Retina (tissue), 1 donor: ENCODE measurements around the gene TRIM56.
A peak's percentile ranks its signal among the peaks of the same experiment; 100 is the strongest.
"Not testable (repeated sequence)": the region's sequence is repeated elsewhere in the genome, so short reads cannot be mapped to it uniquely, and the experiment has no call there.

Source experiments
- DNase-seq: peaks from one replicate; pipeline ENCODE4 v3.0.0-alpha.2; 2016

Gene TRIM56

GRCh38 chr7:101114492-101114891, 29.2 kb downstream of the TRIM56 start:
- DNase-seq = no peak

DNA sequence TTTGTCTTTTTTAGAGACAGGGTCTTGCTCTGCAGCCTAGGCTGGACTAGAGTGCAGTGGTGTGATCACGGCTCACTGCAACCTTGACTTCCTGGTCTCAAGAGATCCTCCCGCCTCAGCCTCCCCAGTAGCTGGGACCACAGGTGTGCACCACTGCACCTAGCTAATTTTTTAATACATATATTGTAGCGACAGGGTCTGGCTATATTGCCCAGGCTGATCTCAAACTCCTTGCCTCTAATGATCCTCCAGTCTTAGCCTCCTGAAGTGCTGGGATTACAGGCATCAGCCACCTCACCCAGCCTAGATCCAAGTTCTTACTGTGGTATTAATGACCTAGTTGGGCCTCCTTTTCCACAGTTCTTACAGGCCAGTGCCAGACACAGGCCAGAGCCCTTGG, 29.9 kb downstream of the TRIM56 start:
- no peak for DNase-seq

GRCh38 chr7:101116898-101117297, 31.6 kb downstream of the TRIM56 start:
- no peak for DNase-seq

DNA sequence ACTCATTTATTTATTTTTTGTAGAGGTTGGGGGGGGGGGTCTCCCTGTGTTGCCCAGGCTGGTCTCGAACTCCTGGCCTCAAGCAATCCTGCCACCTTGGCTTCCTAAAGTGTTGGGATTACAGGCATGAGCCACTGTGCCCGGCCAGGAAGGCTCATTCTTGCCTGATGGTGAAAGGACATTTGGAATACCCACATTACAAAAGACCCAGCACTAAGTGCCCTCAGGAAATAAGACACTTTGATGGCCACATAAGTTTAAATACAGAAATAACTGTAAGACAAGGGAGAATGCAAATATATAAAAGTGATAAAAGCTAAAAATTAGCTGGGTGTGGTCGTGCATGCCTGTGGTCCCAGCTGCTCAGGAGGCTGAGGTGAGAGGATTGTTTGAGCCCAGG, 33.6 kb downstream of the TRIM56 start:
- no peak for DNase-seq

DNA sequence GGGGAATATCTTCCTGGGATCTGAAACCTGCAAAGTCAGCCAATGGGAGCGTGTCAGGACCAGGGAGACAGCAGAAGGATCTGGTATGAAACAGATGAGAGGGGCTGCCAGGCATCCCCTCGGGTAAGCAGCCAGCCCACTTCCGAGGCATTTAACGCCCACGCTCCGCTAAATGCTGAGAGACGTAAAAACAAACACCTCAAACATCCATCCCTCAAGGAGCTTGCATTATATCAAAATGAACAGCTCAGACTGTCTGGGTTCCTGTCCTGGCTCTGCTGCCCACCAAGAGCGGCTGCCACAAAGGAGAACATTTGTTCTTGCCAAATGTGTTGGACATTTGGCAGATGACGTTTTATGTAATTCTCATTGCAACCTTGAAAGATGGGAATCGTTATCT, 34.6 kb downstream of the TRIM56 start:
- no peak for DNase-seq

GRCh38 chr7:101120315-101120714, 35.0 kb downstream of the TRIM56 start:
- DNase-seq = no peak

DNA sequence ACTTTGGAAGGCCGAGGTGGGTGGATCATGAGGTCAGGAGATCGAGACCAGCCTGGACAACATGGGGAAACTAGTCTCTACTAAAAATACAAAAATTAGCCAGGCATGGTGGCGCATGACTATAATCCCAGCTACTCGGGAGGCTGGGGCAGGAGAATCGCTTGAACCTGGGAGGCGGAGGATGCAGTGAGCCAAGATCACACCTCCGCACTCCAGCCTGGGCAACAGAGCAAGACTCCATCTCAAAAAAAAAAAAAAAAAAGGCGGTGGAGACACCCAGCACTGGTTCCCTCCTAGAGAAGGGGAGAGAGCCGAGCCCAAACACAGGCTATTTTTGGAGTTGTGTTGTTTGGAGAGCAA, 36.3 kb downstream of the TRIM56 start:
- not testable (repeated sequence) for DNase-seq

- DNase-seq = peak; percentile 19
These were observed 37.0 kb downstream of the TRIM56 start for GRCh38 chr7:101121991-101122932.

DNA sequence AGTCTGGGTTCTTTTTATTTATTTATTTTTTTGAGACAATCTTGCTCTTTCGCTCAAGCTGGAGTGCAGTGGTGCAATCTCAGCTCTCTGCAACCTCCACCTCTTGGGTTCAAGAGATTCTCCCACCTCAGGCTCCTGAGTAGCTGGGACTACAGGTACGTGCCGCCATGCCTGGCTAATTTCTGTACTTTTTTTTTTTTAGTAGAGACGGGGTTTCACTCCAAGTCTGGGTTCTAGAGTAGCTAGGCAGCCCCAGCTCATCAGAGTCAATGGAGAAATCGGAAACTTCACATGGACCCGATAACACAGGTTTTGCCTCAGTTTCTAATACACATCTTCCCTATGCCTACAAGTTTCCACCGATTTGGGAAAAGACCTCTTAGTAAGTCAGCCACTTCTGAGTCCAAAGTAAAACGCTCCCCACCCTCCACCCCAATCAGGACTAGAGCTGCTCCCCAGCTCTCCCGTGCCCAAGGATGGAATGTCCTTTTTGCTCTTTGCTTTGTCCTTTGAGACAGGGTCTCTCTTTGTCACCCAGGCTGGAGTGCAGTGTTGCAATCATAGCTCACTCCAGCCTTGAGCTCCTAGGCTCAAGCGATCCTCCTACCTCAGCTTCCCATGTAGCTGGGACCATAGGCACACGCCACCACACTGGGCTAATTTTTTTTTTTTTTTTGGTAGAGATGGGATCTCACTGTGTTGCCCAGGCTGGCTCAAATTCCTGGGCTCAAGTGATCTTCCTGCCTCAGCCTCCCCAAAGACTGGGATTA, 37.8 kb downstream of the TRIM56 start:
- DNase-seq = no peak

- no peak for DNase-seq
These were observed 38.4 kb downstream of the TRIM56 start for GRCh38 chr7:101123703-101124068.

DNA sequence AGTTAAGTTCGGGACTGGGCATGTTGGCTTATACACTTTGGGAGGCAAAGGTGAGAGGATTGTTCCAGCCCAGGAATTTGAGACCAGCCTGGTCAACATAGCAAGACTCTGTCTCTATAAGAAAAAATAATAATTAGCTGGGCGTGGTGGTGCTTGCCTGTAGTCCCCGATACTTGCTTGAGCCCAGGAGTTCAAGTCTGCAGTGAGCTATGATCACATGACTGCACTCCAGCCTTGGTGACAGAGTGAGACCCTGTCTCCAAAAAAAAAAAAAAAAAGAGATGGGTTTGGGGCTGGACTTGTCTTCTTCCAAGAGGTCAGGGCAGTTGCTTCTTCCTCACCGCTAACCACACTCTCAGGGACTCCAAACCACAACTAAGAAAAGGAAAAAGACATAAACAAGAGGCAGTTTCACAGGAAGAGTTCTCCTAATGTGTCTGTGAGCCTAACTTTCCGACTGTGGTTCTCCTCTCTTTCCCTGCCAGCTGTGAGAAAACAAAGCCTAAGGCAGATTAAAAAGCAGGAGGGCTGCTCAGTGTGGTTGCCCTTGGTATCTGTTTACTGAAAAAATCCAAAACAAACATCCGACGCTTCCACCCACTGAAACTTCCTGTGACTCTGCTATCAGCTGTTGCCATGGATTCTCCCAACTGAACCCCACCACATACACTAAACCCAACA, 39.2 kb downstream of the TRIM56 start:
- DNase-seq = no peak

DNA sequence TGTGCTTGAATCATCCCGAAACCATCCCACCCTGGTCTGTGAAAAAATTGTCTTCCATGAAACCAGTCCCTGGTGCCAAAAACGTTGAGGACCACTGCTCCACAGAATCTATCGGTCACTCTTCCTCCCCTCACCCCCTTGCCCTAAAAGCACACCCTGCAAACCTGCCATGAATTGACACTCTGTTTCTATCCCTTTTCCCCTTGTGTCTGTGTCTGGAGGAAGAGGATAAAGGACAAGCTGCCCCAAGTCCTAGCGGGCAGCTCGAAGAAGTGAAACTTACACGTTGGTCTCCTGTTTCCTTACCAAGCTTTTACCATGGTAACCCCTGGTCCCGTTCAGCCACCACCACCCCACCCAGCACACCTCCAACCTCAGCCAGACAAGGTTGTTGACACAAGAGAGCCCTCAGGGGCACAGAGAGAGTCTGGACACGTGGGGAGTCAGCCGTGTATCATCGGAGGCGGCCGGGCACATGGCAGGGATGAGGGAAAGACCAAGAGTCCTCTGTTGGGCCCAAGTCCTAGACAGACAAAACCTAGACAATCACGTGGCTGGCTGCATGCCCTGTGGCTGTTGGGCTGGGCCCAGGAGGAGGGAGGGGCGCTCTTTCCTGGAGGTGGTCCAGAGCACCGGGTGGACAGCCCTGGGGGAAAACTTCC, 40.8 kb downstream of the TRIM56 start:
- peak; percentile 12 for DNase-seq

GRCh38 chr7:101126651-101127459, 41.6 kb downstream of the TRIM56 start, which contains the start of gene SERPINE1:
SERPINE1 (plus strand) TSS chr7:101127104; CDS start chr7:101128394, 1,290 bp downstream.
- peak; percentile 68 for DNase-seq

- DNase-seq = no peak
These were observed 42.3 kb downstream of the TRIM56 start for GRCh38 chr7:101127460-101128039.

DNA sequence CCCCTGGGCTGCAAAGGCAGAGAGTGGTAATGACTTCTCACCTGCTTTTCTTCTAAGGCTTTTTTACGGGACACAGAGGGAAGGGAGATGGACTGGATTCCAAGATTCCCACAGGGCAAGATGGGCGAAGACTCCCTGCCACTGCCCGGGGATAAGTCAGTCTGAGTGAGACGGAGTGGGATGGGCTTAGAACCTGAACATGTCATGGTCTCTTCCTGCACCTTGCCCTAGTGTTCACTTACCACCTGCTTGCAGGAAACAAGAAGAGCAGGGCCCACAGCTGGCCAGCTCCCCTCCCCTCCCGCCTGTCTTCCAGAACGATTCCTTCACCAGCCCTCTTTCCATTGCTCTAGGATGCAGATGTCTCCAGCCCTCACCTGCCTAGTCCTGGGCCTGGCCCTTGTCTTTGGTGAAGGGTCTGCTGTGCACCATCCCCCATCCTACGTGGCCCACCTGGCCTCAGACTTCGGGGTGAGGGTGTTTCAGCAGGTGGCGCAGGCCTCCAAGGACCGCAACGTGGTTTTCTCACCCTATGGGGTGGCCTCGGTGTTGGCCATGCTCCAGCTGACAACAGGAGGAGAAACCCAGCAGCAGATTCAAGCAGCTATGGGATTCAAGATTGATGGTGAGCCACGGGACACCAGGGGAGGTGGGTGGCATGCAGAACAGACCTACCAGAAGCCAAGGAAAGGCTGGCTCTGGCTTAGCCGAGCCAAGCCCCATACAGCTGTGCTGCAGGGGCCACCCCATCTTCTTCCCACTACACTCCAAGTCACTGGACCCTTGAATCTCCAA, 43.0 kb downstream of the TRIM56 start:
- no peak for DNase-seq

DNA sequence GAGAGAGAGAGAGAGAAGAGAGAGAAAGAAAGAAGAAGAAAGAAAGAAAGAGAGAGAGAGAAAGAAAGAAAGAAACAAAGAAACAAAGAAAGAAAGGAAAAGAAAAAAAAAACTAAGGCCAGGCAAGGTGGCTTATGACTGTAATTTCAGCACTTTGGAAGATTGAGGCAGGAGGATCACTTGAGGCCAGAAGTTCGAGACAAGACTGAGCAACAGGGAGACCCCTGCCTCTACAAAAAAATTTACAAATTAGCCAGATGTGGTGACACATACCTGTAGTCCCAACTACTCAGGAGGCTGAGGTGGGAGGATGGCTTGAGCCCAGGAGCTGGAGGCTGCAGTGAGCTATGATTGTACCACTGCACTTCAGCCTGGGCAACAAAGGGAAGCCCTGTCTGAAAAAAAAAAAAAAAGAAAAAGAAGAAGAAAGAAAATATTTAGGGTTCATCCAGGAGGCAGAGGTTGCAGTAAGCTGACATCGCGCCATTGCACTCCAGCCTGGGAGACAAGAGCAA, 44.4 kb downstream of the TRIM56 start:
- no peak for DNase-seq

GRCh38 chr7:101132626-101133600, 47.6 kb downstream of the TRIM56 start:
- DNase-seq = not testable (repeated sequence)

- no peak for DNase-seq
These were observed 48.5 kb downstream of the TRIM56 start for GRCh38 chr7:101133621-101134398.
